Activated T-cell treated with anti-CD3 and anti-CD28 coated beads for 4 hours (primary cell): ENCODE measurements around the gene CAMK2D.

ENCODE experiments used
- DNase-seq: peaks from one replicate; pipeline ENCODE4 v3.0.0-alpha.2; 2020

Gene CAMK2D

DNA sequence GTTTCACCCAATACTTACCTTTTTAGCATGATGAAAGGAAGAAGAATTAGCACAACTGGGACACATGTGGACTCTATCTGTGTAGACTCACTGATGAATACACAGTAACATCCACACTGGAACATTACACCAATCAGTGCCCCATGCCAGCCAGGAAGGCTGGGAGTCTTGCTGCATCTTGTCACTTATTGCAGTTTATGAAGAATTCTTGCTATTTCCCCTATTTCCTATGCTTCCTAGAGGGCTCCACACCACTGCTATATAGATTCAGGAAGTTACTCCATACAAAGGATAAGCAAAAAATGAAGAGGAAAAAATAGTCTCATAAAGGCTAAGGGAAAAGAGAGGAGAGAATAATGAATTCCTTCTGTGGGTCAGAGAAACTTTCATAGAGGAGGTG, 201.0 kb downstream of the CAMK2D start:
- DNase-seq, result no peak

DNA sequence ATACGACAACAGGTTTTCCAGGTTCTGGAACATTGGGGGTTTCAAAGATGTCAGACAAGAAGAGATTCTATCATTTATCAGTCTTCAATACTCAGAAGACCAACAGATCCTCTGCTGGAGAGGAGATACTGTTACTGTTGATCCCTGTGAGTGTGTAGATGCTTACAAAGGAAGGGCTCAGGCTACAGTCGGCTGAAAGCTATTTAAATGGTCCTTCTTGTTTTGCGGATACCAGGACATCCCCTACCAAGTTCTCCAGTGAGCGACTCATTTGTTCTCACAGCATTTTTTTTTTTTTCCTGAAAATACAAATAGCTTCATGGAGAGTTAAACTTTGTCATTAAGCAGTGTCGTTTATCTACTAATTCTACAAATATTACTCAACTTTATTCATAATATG, 201.6 kb downstream of the CAMK2D start:
- no peak for DNase-seq

DNA sequence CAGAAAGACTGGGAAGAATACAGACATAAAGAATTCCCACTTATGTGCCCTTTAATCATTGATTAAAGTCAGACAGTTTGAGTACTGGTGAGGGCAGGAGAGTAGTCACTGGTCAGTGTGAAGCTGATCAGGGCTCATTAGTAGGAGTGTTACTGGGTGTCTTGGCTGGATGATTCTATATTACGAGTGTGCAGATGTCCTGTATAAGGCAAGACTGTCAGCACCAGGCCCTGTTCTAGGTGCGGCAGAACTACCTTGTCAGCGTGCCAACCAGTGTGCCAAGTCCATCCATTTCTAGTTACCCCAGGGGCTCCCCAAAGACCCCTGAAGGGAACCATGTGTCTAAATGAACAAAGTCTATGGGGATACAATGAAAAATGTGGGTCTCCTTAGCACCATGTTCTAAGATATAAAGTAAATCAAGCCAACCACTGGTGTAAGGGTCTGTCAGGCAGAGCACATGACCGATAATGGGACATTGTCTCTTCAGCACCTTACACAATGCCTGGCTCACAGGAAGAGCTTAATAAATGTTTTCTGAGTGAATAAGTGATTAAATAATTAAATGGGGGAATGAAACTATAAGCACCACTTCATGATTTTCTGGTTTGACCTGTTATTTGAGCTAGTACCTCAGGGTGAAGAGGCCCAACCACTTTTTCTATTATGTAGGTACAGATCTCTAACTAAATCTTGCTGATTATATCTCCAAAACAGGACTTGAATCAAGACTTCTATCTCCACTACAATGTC, 205.0 kb downstream of the CAMK2D start:
- DNase-seq, result no peak

DNA sequence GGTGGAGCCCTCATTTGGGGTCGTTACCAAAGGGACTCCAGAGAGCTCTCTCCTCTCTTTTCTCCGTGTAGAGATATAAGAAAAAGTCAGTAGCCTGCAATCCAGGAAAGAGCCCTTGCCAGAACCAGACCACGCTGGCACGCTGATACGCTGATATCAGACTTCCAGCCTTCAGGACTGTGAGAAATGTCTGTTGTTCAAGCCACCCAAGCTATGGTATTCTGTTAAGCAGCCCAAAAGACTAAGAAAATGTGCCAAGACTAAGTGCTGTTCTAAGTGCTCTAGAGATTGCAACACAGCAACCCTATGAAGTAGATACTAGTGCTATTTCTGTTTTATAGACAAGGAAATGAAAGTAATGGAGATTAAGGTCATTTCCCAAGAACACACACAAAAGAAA, 205.7 kb downstream of the CAMK2D start:
- DNase-seq, result no peak

DNA sequence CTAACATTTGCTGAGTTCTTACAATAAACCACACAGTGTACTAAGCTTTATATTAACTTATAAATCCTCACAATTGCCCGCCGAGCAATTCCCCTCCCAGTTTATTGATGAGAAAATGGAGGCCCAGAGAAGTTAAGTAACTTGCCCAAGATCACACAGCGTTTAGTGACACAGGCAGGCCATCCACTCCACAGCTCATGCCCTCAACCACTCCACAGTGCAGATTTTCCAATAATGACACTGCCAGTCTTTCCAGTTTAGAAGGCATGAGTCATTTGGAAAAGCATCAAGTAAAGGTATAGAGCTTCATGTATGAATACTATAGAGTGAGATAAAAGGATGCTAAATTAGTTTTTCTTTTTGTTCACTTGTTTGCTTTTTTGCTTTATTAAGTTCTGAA, 208.5 kb downstream of the CAMK2D start:
- no peak for DNase-seq

DNA sequence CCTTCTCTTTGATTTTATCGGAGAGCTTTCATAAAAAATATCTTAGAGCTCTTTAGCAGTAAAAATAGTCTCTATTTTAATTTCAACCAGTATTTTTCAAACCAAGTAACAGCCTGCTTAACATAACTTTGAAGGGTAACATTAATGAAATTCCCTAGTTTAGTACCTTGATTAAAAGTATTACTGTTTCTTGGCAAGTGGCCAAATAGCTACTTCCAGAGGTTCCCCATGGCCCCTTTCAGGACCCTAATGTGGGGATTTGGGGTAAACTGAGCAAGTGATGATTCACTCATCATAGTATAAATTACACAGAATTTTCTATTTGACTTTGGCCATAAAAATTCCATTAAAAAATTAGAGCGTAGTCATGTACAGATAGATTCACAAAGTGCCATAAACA, 211.0 kb downstream of the CAMK2D start:
- DNase-seq, result no peak

DNA sequence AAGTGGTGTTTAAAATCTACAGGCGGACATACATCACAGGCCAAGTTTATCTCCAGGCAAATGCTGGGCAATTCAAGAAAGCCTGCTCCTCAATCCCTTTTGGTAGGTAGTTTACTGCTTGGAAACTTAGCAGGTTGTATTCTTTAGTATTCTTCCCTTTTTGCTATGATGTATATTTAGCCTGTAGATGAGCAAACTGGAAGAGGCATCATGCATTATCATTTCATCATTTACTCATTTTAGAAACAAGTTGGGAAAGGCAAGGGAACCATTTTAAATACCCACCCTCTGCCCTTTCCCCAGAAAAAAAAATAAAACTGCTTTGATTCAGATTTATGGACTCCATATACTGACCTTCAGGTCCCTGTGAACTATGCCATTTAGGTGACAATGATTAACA, 213.2 kb downstream of the CAMK2D start:
- no peak for DNase-seq

DNA sequence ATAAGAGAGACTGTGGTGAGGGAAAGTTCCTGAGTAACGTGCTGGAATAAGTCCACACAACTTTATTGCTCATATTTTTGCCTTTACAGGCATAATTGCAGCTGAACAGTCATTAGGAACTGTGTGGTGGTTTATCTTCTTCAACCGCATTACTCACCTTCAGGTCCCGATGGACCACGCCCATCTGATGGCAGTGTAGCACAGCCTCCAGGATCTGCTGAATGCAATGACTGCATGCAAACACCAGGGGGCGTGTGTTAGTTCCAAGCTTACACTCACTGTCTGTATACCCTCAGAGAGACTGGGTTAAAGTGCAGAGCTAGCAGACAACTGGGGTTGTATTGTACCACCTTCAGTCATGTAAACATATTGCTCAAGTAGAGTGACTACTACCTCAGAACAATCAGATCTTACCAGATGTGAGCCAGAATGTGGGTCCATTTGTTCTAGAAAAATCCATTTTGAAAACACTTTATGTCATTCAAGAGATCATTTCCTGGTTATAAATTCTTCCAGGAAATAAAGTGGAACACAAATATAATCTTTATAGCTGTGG, 214.0 kb downstream of the CAMK2D start:
- peak; percentile 86 for DNase-seq

DNA sequence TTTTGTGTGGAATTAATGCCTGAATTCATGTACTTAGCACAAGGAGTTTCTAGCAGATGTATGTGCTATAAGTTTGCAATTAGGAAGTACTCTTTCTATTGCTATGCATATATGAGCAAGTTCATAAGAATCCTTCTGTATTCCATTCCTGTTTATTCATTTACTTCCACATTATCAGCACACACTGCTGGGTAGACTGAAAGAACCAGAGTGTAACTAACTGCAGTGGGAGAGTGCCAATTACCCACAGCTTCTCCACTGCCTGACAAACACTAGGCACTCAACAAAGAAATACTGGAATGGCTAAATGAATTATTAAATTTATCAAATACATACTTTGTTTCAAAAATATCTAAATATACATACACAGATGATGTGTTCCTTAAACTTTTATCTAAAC, 219.6 kb downstream of the CAMK2D start:
- no peak for DNase-seq

DNA sequence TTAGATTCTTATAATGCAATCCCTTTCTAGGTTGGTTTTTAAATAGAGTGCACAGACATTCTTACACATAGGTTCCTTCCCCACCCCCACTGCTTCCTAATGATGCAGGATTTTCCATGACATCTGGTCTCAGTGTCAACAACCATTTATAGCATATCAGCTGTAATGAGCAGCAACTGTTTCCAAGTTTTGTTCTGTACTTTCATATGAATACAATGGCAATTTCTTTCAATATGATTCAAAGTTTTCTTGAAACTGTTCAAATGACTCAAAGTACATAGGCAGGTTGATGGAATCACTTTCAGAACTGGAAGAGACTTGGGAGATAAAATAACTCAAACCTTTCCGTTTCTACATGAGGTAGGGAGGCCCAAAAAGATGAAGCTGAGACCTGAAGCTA, 220.7 kb downstream of the CAMK2D start:
- DNase-seq, result peak; percentile 28

DNA sequence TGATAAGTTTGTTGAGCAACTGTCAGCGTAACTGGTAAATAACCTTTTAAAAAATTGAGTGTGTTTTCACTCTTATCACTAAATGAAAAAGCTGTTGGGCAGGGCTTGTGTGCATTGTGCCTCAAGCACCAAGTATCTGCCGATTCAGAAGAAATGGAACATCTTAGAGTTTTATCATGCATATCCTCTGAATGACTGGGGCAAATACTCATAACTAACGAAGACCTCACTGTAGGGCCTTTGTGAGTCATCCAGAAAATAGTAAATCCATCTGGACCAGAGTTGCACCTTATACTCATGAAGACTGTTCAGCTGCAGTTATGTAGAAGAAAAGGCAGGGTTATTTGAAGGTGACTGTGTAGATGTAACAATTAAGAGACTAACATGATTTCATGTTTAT, 222.1 kb downstream of the CAMK2D start:
- no peak for DNase-seq

DNA sequence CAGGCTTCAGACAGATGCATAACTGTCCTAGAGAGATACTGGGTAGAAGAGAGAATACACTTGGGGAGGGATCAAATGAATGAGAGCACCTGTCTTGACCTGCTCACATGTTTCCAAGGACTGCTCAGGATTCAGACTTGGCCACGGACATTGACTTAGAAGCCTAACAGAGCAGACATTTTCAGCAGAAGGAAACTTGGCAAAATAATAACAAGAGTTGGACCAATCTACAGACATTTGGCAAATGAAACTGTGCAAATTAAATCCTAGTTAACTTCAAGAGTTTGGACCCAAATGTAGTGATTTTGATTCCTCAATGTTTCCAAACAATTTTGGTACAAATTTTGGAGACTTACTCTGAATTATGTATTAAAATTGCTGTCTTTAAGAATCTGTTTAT, 223.9 kb downstream of the CAMK2D start:
- no peak for DNase-seq

DNA sequence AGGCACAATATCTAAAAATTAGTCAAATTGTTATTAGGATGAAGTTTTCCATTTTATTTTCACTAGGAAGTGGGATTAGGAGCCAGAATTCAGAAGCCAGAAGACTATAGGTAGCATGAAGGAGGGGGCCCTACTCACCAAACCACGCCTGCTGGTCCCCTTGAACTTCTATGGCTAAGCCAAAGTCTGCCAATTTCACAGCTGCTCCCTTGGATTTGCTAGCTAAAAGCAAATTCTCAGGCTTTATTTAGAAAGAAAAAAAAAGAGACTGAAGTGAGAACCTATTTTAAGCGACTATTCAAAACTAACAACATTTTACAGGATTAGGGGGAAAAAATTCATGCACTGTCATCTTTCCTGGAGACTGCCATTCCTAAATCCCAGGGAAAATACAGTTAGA, 224.3 kb downstream of the CAMK2D start:
- DNase-seq, result no peak

DNA sequence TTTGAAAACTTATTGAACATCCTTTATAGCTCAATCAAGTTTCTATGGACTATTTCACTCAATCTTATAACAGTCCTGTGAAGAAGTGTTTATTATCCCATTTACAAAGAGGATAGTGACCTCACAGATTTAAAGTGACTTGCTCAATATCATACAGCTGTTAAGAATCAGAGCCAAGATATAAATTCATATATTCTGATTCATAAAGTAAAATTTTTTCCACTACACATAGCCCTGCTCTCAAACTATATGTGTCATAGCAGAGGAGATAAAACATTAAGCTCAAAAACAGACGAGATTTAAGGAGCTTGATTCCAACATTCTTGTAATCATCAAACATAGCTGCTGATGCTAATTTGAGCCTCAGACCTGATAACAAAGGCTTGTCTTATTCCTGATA, 226.8 kb downstream of the CAMK2D start:
- no peak for DNase-seq

DNA sequence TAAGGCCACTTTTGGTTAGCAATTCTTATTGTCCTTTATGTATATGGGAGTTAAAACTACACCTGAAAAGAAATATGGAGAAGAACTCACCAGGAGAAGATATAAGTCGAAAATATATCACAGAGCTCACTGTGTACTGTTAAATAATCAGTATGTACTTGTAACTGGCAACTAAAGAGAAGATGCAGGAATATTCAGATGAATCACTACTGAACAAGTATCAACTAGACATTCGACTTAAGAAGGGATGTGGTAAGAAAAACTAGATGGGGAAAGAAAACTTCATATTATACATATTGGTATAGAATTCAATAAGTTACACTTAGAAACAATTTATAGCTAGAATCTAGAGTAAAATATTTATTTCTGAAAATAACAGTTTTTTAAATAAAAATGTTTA, 230.0 kb downstream of the CAMK2D start:
- DNase-seq, result no peak

DNA sequence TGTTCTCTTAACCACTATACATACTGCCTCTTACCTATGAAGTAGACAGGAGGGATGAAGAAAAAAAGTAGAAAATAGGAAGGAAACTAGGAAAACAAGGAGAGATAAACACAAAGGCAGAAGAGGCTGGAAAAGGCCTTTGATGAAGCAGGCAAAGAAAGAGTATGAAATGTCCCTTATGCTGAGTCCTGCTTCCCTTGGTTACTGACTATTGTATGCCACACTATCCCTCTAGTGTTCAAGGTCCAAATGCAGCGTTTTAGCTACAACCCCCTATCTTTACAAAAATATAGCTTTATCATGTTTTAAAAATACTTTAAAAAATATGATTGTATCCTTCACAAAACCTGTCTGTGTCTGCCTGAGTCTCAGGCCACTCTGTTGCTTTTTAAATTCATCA, 233.1 kb downstream of the CAMK2D start:
- no peak for DNase-seq

DNA sequence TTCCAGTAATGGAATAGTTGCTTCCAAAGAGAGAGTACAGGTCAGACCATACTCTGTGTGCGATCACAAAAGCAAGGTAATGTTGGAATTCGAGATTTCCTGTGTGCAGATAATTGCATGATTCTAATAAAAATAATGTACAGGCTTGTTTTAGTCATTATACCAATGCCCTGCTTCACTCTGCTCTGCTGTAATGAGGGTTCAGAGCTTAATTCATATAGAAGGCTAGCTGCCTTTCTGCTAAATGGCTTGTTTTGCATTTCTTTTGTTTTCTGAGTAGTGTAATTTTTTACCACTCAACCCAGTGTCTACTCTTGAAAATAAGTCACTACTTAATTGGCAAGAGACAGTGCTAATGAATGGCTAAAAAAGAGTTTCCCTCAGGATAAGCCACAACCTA, 236.0 kb downstream of the CAMK2D start:
- DNase-seq, result no peak

DNA sequence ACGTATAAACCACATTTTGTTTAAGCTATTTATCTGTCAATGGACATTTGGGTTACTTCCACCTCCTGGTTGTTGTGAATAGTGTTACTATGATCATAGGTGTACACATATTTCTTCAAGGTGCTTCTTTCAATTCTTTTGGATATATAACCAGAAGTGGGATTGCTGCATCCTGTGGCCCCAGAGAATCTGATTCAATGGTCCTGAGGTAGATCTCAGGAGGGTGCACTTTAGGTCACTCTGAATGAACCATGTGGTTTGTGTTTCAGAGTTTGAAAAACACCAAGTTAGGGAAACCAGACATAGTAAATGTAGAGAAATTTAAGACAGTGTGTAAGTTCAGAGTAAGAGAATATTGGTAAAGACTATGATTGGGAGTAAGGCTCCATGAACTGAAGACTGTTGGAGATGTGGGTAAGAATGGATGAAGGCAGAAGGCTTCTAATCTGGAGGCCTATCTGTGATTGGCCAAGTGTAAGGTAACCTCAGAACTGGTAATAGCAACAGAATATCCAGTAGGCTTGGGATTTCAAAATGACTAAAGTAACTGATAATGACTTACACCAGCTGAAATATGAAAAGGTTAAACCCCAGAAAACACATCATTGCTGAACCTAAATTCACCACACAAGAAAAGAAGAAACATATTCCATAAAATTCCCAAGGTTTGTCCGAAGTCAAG, 236.9 kb downstream of the CAMK2D start:
- DNase-seq, result no peak

DNA sequence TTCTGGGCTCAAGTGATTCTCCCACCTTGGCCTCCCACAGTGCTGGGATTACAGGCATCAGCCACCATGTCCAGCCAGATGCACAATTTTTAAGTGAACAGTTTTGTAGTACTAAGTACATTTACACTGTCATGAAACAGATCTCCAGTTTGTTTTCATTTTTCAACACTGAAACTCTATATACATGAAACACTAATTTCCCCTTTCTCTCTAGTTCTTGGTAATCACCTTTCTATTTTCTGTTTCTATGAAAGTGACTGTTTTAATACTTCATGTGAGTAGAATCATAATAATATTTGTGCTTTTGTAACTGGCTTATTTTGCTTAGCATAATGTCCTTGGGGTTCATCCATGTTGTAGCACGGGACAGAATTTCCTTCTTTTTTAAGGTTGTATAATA, 237.4 kb downstream of the CAMK2D start:
- no peak for DNase-seq

DNA sequence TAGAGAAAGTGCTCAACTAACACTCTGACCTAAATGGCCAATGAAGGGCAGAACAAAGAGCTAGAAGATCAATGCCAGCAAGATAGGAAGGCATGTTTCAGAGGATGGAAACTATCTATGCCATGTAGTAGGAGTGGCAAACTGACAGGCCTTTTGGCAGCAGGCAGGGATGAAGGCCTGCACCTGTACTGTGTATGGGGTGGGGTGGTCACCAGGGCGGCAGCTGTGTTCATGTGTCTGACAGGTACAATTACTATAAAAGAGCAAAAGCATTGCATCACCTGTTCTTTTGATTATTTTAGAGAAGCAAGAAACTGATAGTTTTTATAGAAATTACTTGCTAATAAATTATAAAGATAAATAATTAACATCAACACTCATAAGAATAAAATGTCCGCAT, 239.1 kb downstream of the CAMK2D start:
- DNase-seq, result no peak

DNA sequence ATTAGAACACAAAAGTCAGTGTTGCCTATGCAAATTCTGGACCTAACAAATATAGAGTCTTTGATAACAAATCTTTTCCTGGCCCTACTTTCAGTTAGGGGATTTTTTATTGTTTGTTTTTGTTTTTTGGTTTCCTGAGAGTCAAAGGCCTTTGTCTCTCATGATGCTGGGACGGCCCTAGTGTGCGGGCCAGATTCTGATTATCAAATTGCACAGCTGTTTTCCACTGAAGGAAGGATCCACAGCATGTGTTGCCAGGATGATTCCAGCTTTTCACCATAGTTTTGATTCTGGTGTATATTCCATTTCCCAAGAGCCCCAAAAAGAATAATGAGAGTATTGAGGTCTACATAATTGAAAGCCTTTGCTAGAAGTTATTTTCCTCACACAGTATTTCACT, 248.2 kb downstream of the CAMK2D start:
- DNase-seq, result no peak

DNA sequence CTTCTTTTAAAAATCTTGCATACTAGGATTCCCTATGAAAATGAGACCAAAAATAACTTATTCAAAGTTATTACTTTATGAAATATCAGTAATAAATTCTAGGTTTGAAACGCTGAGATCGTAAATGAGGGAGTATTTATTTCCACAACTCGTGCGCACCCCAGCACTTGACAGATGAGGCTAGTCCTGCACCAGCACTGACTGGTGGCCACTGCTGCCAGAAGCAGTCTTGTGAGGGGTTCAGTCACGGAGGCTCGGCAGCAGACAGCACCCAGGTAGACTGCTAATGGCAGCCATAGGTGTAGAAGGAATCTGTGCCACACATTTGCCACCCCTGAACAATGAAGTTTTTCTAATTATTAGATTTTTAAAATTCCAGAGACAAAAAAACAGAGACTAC, 248.7 kb downstream of the CAMK2D start:
- no peak for DNase-seq

DNA sequence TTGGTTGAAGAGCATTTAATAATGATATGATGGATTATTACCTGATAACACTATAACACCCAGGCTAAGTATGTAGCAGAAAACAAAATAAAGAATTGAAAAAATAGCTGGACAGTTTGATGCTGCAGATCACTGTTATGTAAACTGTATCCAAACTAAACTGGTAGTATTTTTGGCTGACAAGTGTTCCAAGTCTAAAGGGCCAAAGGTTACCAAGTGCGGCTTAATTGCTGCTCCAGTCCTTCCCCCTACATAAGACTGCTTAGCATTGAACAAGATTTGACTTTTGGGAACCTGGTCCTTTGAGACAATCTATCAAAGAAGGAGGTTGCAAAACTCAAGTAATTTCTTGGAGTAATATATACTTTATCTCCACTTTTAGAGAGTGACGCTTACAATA, 249.6 kb downstream of the CAMK2D start:
- no peak for DNase-seq

DNA sequence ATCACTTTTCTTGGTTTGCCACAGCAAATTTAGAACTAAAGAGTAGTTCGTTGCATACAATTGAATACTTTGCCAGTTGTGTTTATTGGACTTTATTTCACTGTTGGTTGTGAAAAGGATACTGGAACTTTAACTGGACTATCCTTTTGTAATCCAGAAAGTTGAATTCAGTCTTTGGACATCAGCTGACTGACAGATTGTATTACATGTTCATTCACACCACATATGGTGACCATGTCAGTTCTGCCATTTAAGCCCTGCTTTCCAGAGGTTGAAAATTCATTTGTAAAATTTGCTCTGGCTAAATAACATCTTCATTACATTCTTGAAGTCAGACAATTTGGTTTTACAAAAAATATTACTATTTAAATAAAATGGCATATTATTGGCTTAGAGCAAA, 251.7 kb downstream of the CAMK2D start:
- DNase-seq, result no peak

DNA sequence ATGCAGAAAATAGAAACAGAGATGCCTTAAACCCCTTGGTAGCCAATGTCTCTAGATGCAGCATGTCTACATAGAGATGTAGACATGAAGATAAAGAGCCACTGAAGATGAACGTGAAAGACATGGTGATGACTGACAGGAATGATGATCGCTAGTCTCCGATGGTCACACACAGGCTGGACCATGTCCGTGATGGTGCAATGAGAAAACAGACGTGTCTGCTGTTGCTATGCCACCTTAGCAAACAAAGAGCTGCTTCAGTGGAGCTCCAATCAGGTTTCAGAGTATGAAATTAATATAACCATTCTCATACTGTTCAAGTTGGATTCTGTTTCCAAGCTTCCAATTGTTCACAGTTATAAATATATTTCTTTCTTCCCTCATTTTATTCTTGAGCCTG, 256.5 kb downstream of the CAMK2D start:
- no peak for DNase-seq
